SK-N-SH (cell line): ENCODE measurements around the gene TCF25.

Experiments used
- EP300 ChIP-seq, 2 experiments: IDR thresholded peaks; 2 replicates each; pipeline versions ENCODE4 v1.4.0 to v1.6.1; 2012; ENCODE audit warnings: borderline replicate concordance in 1 of 2, low read depth in 1 of 2, low read length in 1 of 2
- FOSL2 ChIP-seq: IDR thresholded peaks from 2 replicates; pipeline ENCODE4 v1.4.0; 2012; ENCODE audit warnings: low read depth, mild to moderate bottlenecking, moderate library complexity, borderline replicate concordance
- MXI1 ChIP-seq: IDR thresholded peaks from 2 replicates; pipeline ENCODE4 v1.6.1; 2012; ENCODE audit warnings: mild to moderate bottlenecking, low read depth, low read length, improper control_type of control experiment
- POLR2AphosphoS5 ChIP-seq: IDR thresholded peaks from 2 replicates; pipeline ENCODE4 v1.6.1; 2012; ENCODE audit warnings: low read depth, low read length
- RAD21 ChIP-seq: IDR thresholded peaks from 2 replicates; pipeline ENCODE4 v1.6.1; 2012; ENCODE audit warnings: mild to moderate bottlenecking, low read length
- RFX5 ChIP-seq: IDR thresholded peaks from 2 replicates; pipeline ENCODE4 v1.6.1; 2012; ENCODE audit warnings: mild to moderate bottlenecking, improper control_type of control experiment, low read length
- SIN3A ChIP-seq: IDR thresholded peaks from 2 replicates; pipeline ENCODE4 v1.6.1; 2012; ENCODE audit warnings: low read depth, mild to moderate bottlenecking, low read length, moderate library complexity, borderline replicate concordance
- YY1 ChIP-seq: IDR thresholded peaks from 2 replicates; pipeline ENCODE4 v1.4.0; 2012; ENCODE audit warnings: low read depth, mild to moderate bottlenecking
- TF ChIP-seq, protein P1 (sequence below): fragments of 200-600 bp; sonication (generic); IDR thresholded peaks from 2 replicates; pipeline ENCODE4 v1.6.1; 2017; ENCODE audit warnings: antibody characterized with exemption, mild to moderate bottlenecking, moderate library complexity

GRCh38 chr16:89924297-89924924 lies 51.0 kb downstream of the TCF25 start:
- TF ChIP-seq, protein P1, sequence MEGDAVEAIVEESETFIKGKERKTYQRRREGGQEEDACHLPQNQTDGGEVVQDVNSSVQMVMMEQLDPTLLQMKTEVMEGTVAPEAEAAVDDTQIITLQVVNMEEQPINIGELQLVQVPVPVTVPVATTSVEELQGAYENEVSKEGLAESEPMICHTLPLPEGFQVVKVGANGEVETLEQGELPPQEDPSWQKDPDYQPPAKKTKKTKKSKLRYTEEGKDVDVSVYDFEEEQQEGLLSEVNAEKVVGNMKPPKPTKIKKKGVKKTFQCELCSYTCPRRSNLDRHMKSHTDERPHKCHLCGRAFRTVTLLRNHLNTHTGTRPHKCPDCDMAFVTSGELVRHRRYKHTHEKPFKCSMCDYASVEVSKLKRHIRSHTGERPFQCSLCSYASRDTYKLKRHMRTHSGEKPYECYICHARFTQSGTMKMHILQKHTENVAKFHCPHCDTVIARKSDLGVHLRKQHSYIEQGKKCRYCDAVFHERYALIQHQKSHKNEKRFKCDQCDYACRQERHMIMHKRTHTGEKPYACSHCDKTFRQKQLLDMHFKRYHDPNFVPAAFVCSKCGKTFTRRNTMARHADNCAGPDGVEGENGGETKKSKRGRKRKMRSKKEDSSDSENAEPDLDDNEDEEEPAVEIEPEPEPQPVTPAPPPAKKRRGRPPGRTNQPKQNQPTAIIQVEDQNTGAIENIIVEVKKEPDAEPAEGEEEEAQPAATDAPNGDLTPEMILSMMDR: no peak
- no peak for TF ChIP-seq FOSL2
- peak; percentile 82; the same call in 1 of the 2 replicates for TF ChIP-seq SIN3A
- no peak for TF ChIP-seq YY1
- TF ChIP-seq POLR2AphosphoS5: no peak
- TF ChIP-seq MXI1: peak; percentile 99
- peak; percentile 84 for TF ChIP-seq RFX5
- TF ChIP-seq RAD21: no peak
- no peak for TF ChIP-seq EP300 (IDR thresholded peaks at IDR 0.05; ENCODE audit: borderline replicate concordance in 1 of 2, low read depth in 1 of 2, low read length in 1 of 2)
